Islet of Langerhans (tissue), 1 donor: ENCODE measurements around the gene DHX34.
A peak's percentile ranks its signal among the peaks of the same experiment; 100 is the strongest.
"Not testable (repeated sequence)": the region's sequence is repeated elsewhere in the genome, so short reads cannot be mapped to it uniquely, and the experiment has no call there.

ENCODE experiments used
- FAIRE-seq: peaks from one replicate; lab custom pipeline; 2011; peaks lifted over from hg19 to GRCh38; lab: Jason Lieb, UNC

The DHX34 gene

DNA sequence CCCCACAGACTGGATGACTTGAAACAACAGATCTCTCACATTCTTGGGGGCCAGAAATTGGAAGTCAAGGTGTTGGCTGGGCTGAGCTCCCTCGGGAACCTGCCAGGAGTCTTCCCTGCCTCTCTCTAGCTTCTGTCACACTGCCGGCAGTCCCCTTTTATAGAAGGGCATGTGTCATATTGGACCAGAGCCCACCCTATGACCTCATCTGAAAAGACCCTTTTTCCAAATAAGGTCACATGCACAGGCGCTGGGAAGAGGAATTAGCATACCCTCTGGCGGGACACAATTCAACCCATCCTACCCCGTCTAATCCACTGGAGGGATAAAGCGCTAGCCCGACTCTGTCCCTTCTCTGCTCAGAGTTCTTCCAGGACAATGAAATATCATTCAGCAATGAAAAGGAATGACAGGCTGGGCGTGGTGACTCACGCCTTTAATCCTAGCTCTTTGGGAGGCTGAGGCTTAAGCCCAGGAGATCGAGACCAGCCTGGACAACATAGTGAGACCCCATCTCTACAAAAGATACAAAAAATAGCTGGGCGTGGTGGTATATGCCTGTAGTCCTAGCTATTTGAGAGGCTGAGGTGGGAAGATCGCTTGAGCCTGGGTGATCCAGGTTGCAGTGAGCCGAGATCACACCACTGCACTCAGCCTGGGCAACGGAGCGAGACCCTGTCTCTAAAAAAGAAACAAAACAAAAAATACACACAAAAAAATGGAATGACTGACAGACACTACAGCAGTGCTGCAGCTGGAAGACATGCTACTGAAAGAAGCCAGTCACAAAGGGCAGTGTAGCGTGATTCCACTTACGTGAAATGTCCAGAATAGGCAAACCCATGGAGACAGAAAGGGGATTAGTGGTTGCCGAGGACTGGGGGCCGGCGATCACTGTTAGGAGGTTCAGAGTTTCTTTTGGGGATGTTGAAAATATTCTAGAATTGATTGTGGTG lies 41.7 kb downstream of the DHX34 start:
- no peak for FAIRE-seq

DNA sequence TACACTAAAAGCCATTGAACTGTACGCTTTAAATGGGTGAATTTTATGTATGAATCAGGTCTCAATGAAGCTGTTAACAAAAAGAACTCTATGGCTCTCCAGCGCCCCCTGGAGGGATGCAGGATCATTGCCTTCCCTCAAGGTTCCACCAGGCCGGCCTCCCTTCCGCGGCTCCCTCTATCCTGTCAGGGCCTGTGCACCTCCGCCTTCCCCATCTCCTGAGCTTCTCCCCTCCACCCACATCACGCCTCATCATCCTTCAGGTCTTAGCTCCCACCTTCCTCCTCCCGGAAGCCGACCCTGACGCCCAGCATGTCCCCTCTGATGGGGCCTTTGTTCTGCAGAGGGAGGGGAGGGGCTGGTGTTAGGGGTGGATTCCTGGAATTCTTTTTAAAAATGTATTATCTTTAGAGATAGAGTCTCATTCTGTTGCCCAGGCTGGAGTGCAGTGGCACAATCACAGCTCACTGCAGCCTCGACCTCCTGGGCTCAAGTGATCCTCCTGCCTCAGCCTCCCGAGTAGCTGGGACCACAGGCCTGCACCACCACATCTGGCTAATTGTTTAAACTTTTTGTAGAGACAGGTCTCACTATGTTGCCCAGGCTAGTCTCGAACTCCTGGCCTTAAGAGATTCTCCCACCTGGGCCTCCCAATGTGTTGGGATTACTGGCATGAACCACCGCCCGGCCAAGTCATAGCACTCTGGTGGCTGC lies 42.6 kb downstream of the DHX34 start:
- FAIRE-seq = no peak

DNA sequence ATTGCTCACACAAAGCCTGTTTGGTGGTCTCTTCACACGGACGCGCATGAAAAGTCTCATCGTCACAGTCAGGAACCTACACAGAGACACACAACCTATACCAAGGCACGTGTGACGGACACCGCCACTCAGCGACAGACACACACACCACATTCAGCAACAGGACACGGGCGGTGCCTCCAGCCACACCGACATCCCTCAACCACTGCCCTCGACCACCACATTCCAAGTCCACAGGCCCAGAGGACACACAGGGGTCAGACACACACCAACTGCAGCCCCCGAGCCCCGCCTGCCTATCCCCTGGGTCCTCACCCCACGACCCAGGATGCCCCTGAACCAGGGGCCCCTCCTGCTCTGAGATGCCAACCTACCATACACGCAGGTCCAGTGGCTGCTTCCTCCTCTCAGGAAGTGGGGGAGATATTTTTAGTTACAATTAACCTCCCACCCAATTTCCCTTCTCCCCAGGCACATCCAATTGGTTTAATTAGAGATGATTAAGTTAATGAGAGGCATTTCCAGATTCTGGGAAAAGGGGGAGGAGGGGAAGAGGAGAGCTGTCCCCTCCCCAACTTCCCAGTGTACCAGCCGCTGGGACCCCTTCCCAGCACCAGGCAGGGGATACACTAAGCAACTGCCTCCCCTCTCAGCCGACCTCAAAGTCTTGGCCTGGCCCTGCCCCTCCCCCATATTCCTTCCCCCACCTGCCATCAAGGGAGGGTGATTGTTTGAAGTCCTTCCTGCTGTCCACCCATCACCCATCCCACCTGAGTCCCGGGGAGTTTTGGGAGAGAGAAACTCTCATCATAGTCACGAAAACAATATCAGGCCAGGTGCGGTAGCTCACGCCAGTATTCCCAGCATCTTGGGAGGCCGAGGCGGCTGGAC lies 49.8 kb downstream of the DHX34 start:
- FAIRE-seq = no peak

DNA sequence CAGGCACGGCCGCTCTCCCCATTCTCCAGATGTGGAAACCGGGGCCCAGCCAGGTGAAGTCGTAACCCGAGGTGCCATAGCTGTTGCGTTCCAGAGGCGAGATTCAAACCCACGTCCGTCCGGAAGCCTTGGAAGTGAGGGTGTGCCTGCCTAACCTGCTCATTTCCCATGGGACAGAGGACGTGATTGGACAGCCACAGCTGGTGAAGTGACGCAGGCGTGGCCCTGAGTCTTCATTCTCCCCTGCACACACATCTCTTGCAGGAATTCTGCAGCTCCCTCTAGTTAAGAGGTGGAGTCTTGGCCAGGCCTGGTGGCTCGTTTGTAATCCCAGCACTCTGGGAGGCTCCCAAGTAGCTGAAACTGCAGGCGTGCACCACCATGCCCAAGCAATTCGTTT lies 53.4 kb downstream of the DHX34 start:
- FAIRE-seq = no peak

DNA sequence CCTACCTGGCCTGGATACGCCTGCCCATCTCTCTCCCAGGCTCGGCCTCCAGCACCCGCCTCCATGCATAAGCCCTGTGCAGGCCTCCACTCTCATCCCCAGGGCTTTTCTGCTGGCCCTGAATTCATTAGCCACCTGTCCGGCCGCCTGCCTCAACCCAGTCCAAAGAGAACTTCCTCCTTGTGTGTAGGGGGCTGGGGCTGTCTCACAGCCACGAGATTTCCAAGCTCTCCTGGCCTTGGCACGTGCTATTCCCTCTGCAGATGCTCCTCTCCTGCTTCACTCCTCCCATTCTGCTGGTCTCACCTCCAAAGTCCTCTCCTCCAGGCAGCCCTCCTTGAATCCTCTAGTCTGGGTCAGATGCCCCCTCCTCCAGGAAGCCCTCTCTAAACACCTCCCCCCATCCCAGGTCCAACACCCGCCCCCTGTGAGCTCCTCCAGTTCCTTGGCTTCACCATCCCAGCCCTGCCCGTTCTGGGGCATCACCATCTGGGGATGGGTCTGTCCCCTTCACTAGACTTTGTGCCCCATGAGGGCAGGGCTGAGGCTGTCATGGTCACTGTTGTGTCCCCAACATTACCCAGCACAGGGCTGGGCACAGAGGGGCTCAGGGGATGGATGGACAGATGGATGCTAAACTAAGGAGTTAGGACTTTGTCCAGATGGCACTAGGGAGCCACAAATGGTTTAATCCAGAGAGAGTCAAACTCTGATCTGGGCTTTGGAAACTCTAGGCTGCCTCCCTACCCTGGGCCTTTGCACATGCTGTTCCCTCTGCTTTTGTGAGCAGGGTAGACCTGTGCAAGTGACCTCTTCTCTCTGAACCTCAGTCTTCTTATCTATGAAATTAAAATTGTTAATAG lies 55.5 kb downstream of the DHX34 start:
- FAIRE-seq = no peak

DNA sequence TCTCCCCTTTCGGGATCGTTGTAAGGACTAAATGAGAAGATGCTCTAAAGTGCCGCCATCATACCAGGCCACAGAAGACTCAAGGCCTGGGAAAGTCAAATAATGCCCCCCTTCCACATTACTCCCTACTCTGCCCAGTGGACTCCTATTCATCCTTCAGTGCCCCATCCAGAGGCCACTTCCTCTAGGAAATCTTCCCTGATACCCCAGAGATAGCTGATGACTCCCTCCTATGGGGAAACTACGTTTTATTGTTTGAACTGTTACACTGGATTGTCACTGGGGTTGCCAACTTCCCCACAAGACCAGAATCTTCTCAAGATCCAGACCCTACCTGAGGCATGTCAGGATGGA lies 56.1 kb downstream of the DHX34 start:
- no peak for FAIRE-seq

DNA sequence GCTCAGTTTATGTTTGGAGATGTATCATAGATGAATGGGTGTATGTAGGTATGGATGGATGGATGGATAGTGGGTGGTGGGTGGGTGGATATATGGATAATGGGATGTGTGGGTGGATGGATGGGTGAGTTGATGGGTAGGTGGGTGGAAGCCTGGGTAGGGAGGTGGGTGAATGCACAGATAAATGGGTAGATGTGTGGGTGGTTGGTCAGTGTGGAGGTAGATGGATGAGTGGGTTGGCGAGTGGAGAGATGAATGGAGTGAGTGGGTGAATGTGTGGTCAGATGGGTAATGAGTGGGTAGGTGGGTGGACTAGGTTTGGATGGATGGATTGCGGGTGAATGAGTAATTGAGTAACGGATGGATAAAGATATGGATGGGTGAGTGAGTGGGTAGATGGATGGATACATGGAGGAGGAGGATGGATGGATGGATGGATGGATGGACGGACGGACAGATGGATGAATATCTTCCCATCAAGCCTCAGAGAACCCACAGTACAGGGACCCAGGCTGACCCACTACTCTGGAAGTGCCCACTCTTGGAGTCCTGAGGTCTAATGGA lies 56.8 kb downstream of the DHX34 start:
- no peak for FAIRE-seq

DNA sequence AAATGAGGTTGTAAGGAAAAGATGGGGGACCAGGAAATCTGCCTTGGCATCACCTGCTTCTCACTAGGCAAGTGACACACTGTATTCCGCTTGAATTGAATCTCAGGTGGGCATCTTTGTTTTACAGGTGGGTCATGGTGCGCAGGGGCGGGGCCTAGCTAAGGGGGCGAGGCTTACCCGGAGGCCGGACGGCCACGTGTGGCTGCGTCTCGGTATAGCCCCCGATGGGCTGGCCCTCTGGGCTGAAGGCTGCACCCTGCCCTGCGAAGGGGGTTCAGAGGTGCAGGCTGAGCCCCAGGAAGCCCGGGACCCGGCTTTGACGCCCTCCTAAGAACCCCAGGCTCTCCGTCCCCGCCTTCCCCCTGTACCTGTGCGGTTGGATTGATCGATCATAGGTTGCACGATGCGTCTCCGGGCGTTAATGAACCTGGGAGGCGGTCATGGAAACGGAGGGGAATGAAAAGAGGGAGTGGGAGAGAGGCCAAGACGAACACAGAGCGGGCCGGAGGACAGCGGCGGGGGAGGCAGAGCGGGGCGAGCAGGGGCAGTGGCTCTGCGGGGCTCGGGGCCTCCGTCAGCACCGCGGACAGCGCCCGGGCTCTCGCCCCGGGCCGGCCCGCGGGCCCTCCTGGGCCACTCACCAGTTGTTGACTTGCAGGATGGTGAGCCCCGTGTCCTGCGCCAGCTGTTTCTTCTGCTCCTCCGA lies 57.7 kb downstream of the DHX34 start:
- no peak for FAIRE-seq

DNA sequence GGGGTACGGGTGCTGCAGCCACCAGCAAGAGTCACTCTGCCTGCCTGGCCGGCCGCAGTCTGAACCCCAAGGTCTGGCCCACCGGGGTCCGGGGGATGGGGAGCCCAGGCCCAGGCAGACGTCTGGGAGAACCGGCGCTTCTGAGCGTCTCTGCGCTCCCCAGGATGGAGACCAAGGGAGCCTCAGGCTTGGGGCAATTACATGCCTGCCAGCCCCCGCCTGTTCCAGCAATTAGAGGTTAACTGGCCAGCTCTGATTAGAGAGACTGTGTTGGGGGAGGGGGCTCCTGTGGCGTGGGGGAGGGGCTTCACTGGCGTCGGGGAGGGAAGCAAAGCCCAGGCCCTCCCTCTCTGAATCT lies 58.3 kb downstream of the DHX34 start:
- FAIRE-seq = no peak

DNA sequence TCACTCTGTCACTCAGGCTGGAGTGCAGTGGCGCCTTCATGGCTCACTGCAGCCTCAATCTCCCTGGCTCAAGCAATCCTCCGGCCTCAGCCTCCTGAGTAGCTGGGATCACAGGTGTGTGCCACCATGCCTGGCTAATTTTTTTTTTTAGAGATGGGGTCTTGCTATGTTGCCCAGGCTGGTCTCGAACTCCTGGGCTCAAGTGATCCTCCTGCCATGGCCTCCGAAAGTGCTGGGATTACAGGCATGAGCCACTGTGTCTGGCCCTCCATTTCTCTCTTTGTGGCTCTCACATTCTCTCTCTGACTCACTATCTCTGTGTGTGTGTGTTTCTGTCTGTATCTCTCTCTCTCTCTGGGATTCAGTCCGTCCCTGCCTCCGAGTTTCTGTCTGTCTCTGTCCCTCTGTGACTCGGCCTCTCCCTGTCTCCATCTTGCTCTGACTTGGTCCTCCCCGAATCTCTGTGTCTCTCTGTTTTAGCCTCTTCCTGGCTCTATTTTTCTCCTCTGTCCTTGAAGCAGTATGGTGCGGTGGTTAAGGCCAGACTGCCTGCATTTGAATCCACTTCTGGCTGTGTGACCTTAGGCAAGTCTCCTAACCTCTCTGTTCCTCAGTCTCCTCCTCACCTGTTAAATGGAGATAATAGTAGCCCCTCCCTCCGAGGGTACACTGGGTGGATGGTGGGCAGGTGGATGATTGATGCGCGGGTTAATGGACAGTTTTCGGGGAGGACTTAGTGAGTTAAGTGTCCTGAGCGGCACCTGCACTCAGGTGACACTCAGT lies 59.2 kb downstream of the DHX34 start:
- FAIRE-seq = no peak

DNA sequence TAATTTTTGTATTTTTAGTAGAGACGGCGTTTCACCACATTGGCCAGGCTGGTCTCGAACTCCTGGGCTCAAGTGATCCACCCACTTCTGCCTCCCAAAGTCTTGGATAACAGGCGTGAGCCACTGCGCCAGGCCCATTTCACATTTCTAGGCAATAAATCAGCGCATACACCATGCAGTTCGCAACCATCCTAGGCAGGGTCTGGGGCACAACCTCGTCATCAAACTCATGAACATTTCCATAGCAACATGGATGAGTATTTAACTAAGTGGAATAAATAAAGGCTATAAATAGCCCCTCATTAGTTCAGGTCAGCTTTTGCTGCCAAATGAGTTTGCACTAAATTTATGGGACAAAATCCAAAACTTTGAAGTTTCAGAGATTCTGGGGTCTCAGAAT lies 62.0 kb downstream of the DHX34 start:
- peak; percentile 97 for FAIRE-seq

DNA sequence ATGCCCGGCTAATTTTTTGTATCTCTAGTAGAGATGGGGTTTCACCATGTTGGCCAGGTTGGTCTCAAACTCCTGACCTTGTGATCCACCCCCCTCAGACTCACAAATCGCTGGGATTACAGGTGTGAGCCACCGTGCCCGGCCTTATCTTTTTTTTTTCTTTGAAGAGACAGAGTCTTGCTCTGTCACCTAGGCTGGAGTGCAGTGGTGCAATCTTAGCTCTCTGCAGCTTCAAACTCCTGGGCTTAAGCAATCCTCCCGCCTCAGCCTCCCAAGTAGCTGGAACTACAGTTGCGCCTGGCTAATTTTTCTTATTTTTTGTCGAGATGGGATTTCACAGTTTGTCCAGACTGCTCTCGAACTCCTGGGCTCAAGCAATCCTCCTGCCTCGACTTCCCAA lies 62.6 kb downstream of the DHX34 start:
- not testable (repeated sequence) for FAIRE-seq

DNA sequence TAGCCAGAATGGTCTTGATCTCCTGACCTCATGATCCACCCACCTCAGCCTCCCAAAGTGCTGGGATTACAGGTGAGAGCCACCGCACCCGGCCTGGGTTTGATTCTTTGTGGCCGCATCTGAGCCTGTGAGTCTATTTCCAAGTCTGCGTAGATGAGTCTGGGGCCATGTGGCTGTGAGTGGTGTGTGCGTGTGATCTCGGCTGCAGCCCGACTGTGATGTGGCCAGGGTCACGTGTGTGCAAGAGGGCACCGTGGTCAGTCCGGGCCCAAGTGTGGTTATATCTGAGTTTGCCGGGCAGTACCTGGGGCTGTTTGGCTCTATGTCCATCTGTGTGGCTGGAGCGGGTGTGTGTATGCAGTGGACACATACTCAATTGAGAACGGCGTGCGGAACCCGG lies 64.8 kb downstream of the DHX34 start:
- FAIRE-seq = no peak

DNA sequence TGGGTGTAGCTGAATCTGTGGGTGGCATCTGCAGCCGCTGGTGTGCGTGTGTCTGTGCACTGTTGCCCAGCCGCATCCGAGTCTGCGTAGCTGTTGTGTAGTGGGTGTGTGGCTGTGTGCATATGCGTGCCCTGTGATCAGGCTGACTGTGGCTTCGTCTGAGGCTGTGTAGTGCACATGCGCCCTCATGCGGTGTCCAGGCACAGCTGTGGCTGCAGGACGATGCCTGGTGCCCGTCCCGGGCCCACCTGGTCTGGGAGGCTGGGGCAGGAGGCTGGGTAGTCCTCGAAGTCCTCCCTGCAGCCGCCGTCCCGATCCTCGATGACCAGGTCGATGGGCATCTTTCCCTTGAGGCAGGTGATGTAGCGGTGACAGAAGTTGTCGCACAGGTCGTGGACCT lies 65.4 kb downstream of the DHX34 start:
- FAIRE-seq = no peak

DNA sequence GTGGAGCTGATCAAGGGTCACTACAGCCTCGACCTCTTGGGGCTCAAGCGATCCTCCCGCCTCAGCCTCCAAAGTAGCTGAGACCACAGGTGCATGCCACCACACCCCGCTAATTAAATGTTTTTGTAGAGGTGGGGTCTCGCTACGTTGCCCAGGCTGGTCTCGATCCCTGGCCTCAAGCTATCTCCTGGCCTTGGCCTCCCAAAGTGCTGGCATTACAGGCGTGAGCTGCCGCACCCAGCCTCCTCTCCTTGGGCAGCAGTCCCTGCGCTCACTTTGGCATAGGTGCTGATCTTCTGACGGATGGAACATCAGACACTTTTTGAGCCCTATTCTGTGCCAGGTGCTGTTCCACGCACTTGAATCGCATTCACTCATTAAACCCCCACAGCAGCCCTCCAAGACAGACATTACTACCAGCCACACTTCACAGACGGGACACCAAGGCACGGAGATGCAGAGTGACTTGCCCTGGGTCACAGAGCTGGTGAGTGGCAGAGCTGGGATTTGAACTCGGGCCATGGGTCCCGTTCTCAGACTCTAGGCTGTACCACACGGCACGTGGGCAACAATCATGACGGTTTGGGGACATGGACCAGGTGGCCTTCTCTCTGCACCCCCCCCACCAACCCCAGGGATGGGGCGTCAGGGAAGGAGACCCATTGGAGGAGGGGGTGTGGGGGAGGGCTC lies 67.0 kb downstream of the DHX34 start:
- FAIRE-seq = no peak

DNA sequence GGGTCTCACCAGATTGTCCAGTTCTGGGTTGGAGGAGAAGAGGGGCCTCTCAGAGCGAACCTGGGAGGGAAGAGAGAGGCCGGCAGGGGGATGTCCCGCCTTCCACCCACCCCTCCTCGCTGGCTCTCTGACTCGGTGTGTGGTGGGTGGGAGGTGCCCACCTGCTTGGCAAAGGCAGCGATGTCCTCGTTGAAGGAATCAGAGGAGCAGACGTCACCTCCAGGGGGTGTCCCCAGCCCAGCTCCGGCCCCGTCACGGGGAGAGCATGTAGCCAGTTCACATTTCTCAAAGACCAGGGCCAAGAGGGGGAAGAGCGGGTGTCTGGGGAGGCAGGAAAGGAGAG lies 67.5 kb downstream of the DHX34 start:
- FAIRE-seq = no peak

DNA sequence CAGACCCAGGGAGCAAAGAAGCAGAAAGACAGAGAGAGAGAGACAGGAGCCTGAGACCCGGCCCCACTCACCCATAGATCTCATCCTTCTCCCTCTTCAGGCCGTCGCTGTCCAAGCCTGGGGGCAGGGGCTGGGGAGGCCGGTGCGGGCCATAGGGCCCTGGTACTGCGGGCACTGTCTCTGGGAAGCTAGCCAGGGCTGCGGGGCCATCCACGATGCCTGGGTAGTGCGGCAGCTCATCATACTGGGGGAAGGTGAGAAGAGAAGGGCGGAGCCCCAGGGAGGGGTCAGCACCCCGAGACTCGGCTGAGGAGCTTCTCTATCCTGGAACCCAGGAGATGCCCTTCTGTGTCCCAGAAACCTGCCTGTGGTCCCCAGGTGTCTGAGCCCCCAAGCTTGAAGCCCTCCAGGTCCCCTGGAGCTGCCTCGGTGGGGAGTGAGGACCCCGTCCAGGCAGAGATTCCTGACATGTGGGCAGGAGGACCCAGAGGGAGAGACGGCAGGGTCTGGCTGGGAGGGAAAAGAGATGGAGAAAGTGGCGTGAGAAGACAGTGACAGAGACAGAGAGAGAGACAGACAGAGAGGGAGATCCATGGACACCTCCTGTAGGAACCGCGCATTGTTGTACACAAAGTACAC lies 68.1 kb downstream of the DHX34 start:
- FAIRE-seq = no peak

DNA sequence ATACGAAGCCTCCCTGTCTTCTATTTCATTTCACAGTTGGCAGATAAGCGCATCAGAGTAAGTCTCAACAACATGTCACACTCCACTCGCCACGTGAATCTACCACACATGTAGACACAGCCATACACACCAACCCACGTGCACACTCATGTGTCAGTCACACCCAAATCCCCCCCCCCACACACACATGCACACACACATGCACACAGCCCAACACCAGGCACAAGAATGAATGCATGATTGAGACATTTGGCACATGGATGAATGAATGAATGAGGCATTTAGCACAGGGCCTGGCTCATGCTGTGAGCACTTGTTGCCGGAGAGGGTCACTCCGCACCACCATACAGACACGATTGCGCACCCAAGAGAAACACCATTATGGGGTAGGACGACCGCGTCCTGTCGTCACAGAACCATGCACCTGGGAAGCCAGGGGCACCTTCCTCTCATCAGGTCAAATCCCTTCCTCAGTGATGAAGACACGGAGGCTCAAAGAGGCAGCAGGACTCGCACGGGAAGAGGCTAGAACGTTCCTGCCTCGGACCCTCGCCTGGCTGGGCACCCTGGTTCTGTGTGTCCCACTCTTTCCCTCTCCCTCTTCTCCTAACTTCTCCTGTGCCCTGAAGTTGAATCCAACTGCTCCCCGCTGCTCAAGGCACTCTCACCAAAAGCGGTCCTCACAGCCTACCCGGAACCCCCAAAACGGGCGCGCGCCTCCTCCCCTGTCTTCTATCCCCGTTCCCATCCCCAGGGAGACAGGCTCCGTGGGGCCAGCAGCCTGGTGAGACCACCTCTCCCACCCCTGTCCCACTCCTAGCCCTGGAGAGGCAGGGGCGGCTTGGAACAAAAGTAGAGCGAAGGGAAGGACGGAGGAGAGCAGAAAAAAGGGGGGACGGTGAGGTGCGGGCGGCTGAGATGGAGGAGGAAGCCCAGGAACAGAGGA lies 68.9 kb downstream of the DHX34 start:
- FAIRE-seq = no peak
